ENCODE data around the gene CATSPERB.

DNA sequence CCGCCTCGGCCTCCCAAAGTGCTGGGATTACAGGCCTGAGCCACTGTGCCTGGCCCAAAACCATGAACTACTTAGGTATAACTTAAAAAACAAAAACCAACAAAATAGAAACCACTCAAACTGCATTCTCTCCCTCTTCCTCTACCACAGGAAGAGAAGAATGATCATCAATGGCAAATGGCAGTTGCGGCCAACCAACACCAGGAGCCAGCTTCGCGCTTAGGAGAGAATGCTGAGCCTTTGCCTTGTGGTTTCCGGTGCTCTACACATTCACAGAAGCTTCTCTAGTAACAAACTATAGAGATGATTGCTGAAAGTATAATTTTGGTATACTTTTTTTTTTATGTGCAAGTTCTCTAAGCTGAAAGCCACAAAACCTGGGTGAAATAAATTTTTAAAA is 17.1 kb downstream of the CATSPERB start:
- TF ChIP-seq CTCF (IDR thresholded peaks at IDR 0.05; ENCODE audit: control extremely low read depth in 1 of 3, insufficient read depth in 1 of 3, low read depth in 1 of 3, low read length in 3 of 3) (peak; percentile 55 to 68 (median 64)), TAF1 (IDR thresholded peaks at IDR 0.05; ENCODE audit: low read depth, low read length) (no peak), JUND (IDR thresholded peaks at IDR 0.05; ENCODE audit: low read length) (no peak), EZH2 (IDR thresholded peaks at IDR 0.05; ENCODE audit: low read depth, low read length, severe bottlenecking) (no peak), POLR2AphosphoS5 (IDR thresholded peaks at IDR 0.05; ENCODE audit: low read depth, low read length) (no peak), ATF3 (IDR thresholded peaks at IDR 0.05; ENCODE audit: insufficient read depth, low read depth, low read length) (no peak), SP1 (IDR thresholded peaks at IDR 0.05; ENCODE audit: low read depth, low read length) (no peak)

All from H1 (cell line).